Stimulated activated CD4-positive, alpha-beta T cell treated with anti-CD3 and anti-CD28 coated beads, Interleukin-1b, Interleukin-23, amount 100 ng/mL, for 1 hour (primary cell): ENCODE results near the gene RPL15.

Experiments
- DNase-seq, 2 donors: peaks; one replicate each; pipeline ENCODE4 v3.0.0-alpha.2; 2020; ENCODE audit warnings: low read depth in 2 of 2

The RPL15 gene

DNA sequence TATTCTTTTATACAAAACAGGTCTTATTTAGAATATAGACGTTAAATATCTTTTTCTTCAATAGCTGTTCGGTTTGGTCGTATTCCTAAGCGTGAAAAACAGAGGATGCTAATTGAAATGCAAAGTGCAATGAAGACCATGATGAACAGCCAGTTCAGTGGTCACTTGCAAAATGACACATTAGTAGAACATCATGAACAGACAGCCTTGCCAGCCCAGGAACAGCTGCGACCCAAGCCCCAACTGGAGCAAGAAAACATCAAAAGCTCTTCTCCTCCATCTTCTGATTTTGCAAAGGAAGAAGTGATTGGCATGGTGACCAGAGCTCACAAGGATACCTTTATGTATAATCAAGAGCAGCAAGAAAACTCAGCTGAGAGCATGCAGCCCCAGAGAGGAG lies 45.0 kb downstream of the RPL15 start:
- DNase-seq = no peak

DNA sequence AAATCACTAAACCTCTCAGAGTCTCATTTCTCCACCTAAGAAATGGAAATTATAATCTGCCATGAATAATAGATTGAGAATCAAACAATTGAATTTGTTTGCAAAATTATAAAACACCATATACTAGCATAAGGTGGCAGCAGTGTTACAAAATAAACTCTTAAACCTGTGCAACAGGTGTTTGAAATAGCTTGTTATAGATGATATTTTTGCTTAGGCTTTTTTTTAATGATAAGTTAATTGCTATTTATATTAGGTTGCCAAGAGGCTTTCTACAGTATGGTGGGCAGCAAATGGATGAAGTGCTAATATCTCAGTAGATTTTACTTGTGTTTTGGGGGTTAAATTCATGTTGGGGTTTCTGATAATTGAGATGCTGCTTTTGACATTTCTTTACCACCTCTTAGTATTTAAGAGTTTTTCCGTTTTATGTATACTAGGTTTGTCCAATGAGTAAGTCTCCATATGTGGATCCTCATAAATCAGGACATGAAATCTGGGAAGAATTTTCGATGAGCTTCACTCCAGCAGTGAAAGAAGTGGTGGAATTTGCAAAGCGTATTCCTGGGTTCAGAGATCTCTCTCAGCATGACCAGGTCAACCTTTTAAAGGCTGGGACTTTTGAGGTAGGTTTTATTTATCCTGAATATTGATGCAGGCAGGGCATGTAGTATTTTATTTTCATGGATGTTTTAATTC lies 47.8 kb downstream of the RPL15 start:
- DNase-seq = no peak

DNA sequence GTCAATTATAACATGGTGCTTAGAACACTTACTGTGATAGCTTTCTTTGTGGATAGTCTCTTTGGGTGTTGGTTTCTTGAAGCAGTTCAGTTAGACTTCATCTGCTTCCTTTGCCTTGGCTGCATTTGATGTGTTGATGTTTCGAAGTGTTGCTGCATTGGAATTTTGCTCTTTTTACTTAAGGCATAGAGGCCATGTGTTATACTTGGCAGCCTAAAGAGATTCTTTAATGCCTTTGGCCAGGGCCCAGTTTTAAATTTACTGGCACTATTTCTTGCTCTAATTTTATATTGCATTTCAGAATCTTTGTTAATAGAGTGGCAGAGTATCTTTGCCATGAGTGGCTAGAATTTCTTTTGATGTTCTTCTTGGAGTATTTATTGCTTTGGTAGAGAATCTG lies 49.4 kb downstream of the RPL15 start:
- DNase-seq = no peak

DNA sequence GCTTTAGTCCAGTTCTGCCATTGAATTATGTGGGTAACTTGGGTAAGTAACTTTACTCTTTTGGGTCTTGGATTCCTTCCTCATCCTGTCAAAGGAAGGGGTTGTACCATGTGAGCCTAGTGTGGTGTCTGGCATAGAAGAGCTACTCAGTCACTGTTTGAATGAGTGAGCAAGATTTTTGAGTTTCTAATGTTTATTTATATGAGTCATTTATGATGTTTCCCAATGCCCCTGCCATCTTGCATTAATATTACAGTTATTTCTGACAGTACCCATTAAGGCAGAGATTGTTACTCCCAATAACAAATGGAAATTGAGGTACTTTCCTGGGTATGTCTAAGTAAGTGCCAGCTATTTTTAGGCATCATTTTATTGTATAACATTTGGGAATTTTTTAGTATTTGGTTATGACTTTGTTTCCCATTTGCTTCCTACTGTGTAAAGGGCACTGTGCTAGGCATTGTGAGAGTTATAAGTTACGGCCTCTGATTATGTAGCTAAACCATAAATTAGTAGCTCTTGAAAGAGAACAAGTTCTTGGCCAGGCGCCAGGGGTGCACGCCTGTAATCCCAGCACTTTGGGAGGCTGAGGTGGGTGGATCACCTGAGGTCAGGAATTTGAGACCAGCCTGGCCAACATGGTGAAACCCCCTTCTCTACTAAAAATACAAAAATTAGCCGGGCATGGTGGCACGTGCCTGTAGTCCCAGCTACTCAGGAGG lies 51.7 kb downstream of the RPL15 start:
- DNase-seq = no peak

DNA sequence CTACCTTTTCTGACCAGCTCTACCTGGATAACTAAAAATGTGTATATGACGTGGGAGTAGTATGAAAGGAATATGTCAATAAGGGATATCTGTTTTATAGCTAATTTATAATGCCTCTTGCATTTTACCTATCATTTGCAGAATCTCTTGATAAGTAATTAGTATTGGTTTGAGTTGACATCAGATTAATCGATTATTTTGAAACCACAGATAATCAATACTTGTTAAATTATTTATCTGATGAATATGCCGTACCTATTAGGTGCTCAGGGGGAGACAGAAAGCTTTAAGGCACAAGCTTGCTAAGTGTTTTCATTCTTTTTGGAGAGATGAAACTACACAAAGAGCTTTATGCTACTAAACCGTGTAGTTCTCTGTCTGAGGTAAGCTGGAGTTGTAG lies 52.5 kb downstream of the RPL15 start:
- no peak for DNase-seq
